T-helper 17 cell (primary cell): Measurements from ENCODE around the gene MOG. TPM values are rescaled to one million over a fixed set of nuclear protein-coding genes. Genes with fewer than 3 reads are reported as not detected.

Experiments used
- ATAC-seq: fragments of 150-1000 bp; cut with Tn5 transposase; 2 replicates; pipeline ENCODE4 v1.10.0; 2021; ENCODE audit warnings: mild to moderate bottlenecking, moderate library complexity
- DNase-seq, 3 donors: peaks; one replicate each; pipeline versions ENCODE4 v3.0.0 to v3.0.0-alpha.2; 2020 to 2021
- H3K9me3 ChIP-seq: one replicate; pipeline ENCODE4 v1.7.0; 2013; ENCODE audit warnings: low read length, mild to moderate bottlenecking; ENCODE audit not compliant: control insufficient read depth, poor library complexity, severe bottlenecking
- H3K27ac Mint-ChIP-seq: one replicate; pipeline ENCODE4 v1.8.0; 2022; ENCODE audit warnings: mild to moderate bottlenecking, moderate library complexity, mixed read lengths
- H3K27me3 Mint-ChIP-seq: one replicate; pipeline ENCODE4 v1.8.0; 2022; ENCODE audit warnings: mixed read lengths
- H3K36me3 Mint-ChIP-seq: one replicate; pipeline ENCODE4 v1.8.0; 2022; ENCODE audit warnings: low read depth, mixed read lengths
- H3K4me1 Mint-ChIP-seq: one replicate; pipeline ENCODE4 v1.8.0; 2022; ENCODE audit warnings: mild to moderate bottlenecking, mixed read lengths
- H3K4me3 Mint-ChIP-seq: one replicate; pipeline ENCODE4 v1.8.0; 2022; ENCODE audit warnings: mild to moderate bottlenecking, moderate library complexity, mixed read lengths
- total RNA-seq, 4 donors: library from RNA in 2 of 4; stranded (reverse) in 2 of 4; gene quantifications; one replicate each; pipeline ENCODE4 v1.2.3 and lab custom pipeline; 2022 to 2026

The MOG gene
- total RNA-seq, 2 donors from 2014 or later = not detected

DNA sequence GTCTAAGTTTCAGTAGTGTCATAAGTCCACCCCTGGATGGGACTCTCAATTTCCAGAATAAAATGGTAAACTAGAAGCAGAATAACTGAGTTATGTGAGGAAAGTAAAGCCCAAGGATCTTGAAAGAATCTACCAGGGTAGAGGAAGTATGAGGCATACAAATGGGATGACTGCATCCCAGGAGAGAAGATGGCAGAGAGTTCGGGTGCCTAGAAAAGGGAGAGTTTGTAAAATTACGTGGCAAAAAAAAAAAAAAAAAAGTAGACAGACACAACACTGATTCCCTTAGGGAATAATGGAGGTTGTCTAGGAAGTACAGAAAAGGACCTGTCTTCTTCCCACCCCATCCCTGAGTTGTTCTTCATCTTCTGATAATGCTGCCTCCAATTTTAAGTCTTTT is 27.3 kb upstream of the MOG start:
- no peaks in the 10 kb centered on the region for H3K9me3 ChIP-seq
- Mint-ChIP-seq H3K27me3 (no peaks in the 10 kb centered on the region), H3K4me3 (peak overlapping the region; percentile 98), H3K4me1 (peaks cover 68% of the 10 kb centered on the region), H3K27ac (peak overlapping the region; percentile 86), H3K36me3 (peaks cover 5% of the 10 kb centered on the region)
- ATAC-seq = no peak
- DNase-seq = no peak

DNA sequence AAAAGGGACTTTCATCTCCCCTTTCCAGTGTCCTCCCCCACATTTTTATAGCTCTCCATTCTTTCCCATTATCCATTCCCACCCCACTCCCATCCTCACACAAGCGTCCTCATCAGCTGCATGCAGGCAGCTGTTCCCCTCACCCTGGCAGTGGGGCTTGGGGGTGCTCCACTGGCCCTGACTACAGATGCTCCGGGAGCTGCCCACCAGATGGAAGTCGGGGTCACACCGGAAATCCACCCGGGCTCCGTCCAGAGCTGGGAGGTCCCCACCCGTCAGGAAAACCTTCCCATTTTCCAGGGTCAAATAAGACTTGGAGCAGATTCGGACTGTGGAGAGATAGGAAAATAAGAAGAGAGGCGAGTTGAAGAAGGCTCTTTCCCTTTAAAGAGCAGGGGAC is 26.6 kb upstream of the MOG start:
- H3K36me3 Mint-ChIP-seq = peaks cover 5% of the 10 kb centered on the region
- ATAC-seq = no peak
- no peak for DNase-seq
- H3K4me1 Mint-ChIP-seq = peaks cover 65% of the 10 kb centered on the region
- H3K27ac Mint-ChIP-seq = no peak overlapping the region
- H3K9me3 ChIP-seq = no peaks in the 10 kb centered on the region
- no peak overlapping the region for H3K4me3 Mint-ChIP-seq
- H3K27me3 Mint-ChIP-seq = no peaks in the 10 kb centered on the region

DNA sequence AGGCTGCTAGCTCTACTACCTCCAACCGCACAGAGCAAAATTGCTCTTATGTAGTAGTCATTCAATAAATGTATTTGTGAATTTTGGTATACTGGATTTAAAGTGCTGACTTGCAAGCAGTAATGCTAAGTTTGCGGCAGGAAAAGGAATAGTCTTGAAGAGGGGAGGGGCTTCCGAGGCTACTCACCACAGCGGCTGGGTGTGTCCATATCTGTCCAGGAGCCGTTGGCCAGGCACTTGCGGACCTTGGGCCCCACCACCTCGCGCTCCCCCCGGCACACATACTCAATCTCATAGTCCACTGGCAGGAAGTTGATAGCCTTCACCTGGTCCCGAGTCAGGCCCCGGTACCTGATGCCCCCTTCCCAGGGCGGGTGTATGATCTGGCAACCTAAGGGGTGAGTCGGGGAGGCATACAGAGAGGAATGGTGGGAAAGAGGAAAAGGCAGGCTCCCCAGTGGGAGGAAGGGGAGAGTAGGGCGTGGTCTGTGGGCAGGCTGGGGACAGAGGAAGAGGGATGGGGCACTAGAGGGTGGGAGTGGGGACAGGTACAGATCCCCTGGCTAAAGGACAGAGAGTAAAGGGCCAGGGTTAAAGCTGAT is 25.6 kb upstream of the MOG start:
- peaks cover 5% of the 10 kb centered on the region for H3K36me3 Mint-ChIP-seq
- H3K27me3 Mint-ChIP-seq = no peaks in the 10 kb centered on the region
- ATAC-seq (no peak), DNase-seq (no peak)
- H3K4me1 Mint-ChIP-seq = peaks cover 57% of the 10 kb centered on the region
- no peaks in the 10 kb centered on the region for H3K9me3 ChIP-seq
- peak overlapping the region; percentile 99 for H3K4me3 Mint-ChIP-seq
- H3K27ac Mint-ChIP-seq = peak overlapping the region; percentile 94

DNA sequence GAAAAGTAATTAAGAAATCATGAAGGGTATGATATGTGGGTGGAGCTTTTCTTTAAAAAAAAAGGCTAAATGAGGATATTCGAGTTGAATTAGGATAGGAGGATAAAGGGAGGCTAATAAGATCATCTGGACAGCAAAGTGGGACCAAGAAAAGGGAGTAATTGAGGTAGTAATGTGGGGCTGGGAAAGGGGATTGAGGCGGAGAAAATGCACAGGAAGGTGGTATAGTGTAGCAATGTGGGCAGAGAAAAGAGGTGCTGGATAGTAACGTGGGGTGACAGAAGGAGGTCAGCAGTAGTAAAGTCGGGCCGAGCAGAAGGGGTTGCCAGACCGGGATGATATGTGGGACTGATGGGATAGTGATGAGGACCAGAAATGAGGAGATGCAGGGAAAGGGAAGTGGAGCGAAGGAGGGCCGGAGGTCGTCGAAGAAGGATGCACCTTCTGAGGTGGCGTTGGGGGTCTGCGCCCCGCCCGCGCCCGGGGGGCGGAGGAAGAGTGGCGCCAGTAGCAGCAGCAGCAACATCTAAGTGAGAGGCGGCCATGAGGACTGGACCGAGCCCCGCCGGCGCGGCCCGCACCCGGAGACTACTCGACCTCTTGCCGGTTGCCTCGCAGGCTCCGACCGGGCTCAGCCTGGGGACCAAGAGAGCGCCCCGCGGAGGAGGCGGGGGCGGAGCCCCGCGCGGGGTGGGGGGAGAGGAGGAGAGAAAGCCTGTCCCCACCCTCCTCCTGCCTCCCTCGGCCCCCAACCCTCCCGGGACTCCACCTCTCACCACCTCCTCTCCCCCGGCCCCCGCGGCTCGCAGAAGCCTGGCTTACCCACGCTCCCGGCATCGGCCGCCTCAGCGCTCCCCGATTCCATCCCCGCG is 24.8 kb upstream of the MOG start:
- H3K4me1 Mint-ChIP-seq = peaks cover 49% of the 10 kb centered on the region
- H3K27ac Mint-ChIP-seq = peak overlapping the region; percentile 94
- H3K4me3 Mint-ChIP-seq = peak overlapping the region; percentile 99
- H3K27me3 Mint-ChIP-seq = no peaks in the 10 kb centered on the region
- H3K36me3 Mint-ChIP-seq = peaks cover 5% of the 10 kb centered on the region
- ATAC-seq (peak; percentile 60), DNase-seq (peak; percentile 51 to 70 (median 67))
- no peaks in the 10 kb centered on the region for H3K9me3 ChIP-seq

DNA sequence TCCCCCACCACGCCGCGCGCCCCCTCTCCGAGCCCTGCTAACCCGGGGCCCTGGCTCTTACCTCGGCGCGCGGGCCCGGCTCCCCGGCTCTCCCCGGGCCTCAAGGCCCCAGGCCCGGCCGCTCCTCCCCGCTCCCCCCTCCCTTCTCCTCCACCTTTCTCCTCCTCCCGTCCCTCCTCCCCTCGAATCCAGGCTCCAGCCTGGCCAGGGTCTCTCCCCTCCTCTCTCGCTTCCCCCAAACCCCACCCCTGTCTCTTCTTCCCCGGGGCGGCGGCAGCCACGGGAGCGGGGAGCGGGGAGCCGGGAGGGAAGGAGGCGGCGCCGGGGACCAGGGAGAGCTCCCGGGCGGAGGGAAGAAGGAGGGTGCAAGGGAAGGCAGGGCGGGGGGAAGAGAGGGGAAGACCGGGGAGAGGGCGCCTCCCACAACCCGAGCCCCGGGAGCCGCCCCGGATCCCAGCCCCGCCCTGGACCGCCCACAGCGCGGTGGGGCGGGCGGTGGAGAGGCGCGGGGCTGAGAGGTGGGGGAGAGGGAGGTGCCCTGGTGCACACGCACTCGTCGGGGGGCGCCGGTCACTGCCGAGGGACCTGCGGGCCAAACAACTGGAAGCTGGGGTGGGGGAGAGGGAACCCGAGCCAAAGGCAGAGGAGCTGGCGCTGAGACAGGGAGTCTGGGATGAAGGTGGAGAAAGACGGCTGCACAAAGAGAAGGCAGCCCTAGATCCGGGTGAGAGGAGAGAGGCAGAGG is 23.9 kb upstream of the MOG start, which contains the start of gene GABBR1:
Gene GABBR1, minus strand, starts transcription at position 395 of the 745 bp plus-strand sequence. CDS start 798 bp downstream, outside the sequence.
- Mint-ChIP-seq H3K27me3 (no peaks in the 10 kb centered on the region), H3K4me3 (peak within 1 kb of the TSS; percentile 99), H3K27ac (peak within 1 kb of the TSS; percentile 94), H3K4me1 (peaks cover 51% of the 10 kb centered on the region), H3K36me3 (peaks cover 5% of the 10 kb centered on the region)
- DNase-seq (peak; percentile 65 to 78 (median 76)), ATAC-seq (peak; percentile 83)
- H3K9me3 ChIP-seq = no peaks in the 10 kb centered on the region

DNA sequence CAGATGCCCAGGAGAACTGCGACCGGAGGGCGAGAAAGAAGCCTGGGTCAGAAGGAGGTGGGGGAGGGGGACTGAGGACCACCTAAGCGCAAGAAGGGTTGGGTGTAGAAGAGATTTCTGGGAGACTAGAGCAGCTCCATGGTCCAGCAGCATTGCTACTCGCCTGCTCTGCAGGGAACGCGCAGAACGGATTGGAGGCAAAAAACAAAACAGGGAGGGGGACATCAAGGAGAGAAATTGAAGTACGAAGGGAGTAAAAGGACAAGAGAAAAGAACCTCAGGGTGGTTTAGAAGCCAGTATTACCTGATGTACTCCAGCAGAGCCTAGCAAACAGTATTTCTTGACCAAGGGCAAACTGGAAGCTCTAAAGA is 23.4 kb upstream of the MOG start:
- peaks cover 5% of the 10 kb centered on the region for H3K36me3 Mint-ChIP-seq
- H3K27ac Mint-ChIP-seq = peak overlapping the region; percentile 80
- no peaks in the 10 kb centered on the region for H3K9me3 ChIP-seq
- ATAC-seq = no peak
- H3K4me1 Mint-ChIP-seq = peaks cover 47% of the 10 kb centered on the region
- peak overlapping the region; percentile 99 for H3K4me3 Mint-ChIP-seq
- H3K27me3 Mint-ChIP-seq = no peaks in the 10 kb centered on the region
- DNase-seq = no peak

DNA sequence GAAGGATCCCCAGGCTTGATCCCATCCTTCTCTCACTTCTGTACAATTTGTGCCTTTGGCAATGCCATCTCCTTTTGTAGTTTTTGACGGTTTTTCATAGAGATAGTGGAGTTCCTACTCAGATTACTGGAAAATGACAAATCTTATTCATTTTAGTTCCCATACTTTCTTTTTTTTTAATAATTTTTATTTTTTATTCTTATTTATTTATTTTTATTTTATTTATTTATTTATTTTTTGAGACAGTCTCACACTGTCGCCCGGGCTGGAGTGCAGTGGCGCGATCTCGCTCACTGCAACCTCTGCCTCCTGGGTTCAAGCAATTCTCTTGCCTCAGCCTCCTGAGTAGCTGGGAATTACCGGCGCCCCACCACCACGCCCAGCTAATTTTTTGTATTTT is 19.6 kb upstream of the MOG start:
- DNase-seq (no peak), ATAC-seq (no peak)
- H3K9me3 ChIP-seq = no peaks in the 10 kb centered on the region
- Mint-ChIP-seq H3K4me3 (no peak overlapping the region), H3K27me3 (no peaks in the 10 kb centered on the region), H3K4me1 (peaks cover 23% of the 10 kb centered on the region), H3K36me3 (no peaks in the 10 kb centered on the region), H3K27ac (no peak overlapping the region)

DNA sequence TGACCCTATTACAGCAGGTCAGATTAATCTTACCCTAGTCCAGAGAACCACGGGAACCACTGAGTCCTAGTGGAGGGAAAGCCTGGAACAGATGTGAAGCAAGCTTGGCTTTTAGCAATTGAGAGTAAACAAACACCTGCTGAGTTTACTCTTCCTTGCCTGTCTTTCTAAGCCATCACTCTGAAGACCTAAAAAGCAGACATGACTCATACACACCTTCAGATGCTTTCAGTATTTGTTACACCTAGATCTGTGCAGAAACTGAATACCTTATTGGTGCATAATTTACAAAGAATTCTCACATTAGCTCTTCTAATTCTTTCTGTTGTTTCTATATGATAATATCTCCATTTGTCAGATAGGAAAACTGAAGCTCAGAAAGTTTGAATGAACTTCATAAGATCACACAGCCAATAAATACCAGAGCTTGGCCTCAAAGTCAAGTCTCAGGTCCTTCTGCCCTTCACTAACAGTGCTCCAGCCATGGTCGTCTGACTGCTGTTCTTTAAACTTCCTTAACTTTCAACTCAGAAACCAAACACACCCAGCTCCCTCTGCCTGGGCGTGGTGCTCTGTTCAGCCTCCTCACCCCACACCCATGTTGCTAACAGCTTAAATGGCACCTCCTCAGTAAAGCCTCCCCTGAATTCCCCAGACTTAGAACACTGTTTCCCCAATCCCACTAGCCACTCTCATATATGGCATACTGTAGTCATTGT is 15.3 kb upstream of the MOG start:
- peaks cover 13% of the 10 kb centered on the region for H3K4me1 Mint-ChIP-seq
- DNase-seq (no peak), ATAC-seq (peak; percentile 87)
- no peaks in the 10 kb centered on the region for H3K9me3 ChIP-seq
- H3K27me3 Mint-ChIP-seq = no peaks in the 10 kb centered on the region
- H3K4me3 Mint-ChIP-seq = peak overlapping the region; percentile 82
- H3K36me3 Mint-ChIP-seq = no peaks in the 10 kb centered on the region
- H3K27ac Mint-ChIP-seq = peak overlapping the region; percentile 85

DNA sequence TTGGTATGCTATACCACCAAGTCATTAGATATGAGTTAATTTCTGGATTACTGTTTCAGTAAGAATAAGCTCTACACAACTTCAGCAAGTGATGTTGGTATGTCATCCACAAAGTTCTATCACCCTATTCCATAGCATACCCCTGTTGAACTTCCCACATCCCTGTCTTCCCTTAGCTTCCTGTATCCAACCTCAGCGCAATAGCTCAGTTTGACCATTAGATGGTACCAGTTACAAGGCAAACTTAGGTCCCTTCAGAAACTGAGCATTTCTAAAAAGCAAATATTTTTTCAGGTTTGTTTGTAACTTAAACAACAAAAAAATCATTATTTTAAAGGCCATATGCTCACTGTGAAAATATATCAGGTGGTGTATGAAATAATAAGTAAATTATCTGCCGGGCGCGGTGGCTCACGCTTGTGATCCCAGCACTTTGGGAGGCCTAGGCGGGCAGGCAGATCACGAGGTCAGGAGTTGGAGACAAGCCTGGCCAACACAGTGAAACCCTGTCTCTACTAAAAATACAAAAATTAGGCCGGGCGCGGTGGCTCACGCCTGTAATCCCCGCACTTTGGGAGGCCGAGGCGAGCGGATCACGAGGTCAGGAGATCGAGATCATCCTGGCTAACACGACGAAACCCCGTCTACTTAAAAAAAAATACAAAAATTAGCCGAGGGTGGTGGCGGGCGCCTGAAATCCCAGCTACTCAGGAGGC is 8.8 kb upstream of the MOG start:
- H3K9me3 ChIP-seq = no peaks in the 10 kb centered on the region
- Mint-ChIP-seq H3K36me3 (no peaks in the 10 kb centered on the region), H3K27ac (no peak overlapping the region), H3K4me3 (no peak overlapping the region), H3K27me3 (no peaks in the 10 kb centered on the region), H3K4me1 (peaks cover 8% of the 10 kb centered on the region)
- DNase-seq (no peak), ATAC-seq (no peak)

DNA sequence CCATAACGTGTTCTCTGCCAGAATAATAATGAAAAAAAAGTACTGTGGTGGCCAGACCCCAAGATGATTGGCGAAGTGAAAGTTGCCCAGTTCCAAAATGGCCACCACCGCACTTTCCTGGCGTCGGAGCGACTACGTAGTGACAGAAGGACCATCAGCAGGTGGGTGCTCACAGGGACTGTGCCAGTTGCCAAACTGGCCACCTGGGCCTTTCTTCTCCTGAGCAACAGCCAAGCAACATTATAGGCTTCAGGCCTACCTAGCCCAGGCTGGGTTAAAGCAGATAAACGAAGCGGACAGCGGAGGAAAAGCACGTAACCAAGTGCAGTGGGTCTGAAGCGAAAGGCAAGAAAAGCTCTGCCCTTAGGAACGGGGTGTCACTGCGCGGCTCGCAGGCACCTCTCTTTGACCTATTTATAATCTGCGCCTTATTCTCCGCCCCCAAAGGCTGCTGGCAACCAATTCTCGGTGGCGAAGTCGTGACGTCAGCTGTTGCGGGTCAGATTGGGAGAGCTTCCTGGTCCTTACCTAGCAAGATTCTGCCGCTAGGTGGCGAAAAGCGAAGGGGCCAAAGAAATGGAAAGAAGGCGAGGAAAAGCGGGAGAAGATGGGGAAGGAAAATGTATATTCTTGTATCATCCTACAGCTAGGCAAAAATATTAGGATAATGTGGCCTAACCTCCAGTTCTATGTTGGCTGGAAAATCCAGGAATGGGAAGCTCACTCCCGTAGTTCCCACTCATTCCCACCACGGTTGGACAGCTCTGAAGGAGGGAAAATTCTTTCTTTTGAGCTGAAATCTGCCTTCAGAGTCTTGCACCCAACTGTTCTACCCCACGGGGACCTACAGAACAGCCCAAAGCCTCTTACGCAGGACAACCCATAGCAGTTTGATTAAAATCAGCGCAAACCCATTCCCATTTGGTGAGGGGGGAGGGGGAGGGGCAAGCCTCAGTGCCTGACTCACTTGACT is 6.9 kb upstream of the MOG start:
- no peaks in the 10 kb centered on the region for H3K9me3 ChIP-seq
- Mint-ChIP-seq H3K27ac (peak overlapping the region; percentile 97), H3K27me3 (peaks cover 5% of the 10 kb centered on the region), H3K4me1 (peaks cover 8% of the 10 kb centered on the region), H3K4me3 (peak overlapping the region; percentile 92), H3K36me3 (no peaks in the 10 kb centered on the region)
- ATAC-seq (peak; percentile 94), DNase-seq (peak; percentile 88 to 96 (median 91))

DNA sequence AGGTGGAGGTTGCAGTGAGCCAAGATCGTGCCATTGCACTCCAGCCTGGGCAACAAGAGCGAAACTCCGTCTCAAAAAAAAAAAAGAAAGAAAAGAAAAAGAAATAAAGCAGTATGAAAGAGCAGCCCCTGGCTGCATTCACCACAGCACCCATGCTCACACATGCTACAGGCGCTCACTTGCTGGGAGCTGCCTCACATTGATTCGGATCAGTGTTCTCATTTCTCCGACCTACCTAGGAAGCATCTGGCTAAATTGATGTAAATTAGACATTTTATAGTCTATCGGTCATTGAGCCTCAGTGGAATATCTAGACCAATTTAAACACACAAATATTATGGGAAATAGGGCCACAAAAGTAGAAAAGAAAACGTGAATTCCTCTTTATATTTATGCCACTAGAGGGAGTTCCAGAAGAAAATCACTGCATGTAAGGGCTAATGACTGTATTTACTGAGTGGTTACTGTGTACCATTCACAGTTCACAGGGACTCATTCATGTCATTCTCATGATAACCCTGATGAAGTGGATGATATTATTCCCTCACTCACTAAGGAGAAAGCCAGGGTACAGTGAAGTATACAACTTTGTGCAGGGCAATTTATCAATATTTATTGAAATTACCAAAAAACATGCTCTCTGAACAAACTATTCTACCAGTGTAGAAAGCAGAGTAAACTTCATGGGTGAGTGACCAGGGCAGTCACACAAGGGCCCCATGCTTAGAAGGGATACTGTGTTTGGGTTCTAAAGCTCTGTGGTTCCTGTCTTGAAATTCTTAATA is 5.3 kb upstream of the MOG start:
- DNase-seq (no peak), ATAC-seq (no peak)
- Mint-ChIP-seq H3K36me3 (no peaks in the 10 kb centered on the region), H3K4me3 (peak overlapping the region; percentile 49), H3K27me3 (peaks cover 18% of the 10 kb centered on the region), H3K27ac (no peak overlapping the region), H3K4me1 (peaks cover 8% of the 10 kb centered on the region)
- H3K9me3 ChIP-seq = no peaks in the 10 kb centered on the region
